ENCODE results near the gene PGP. TPM values are rescaled to one million over a fixed set of nuclear protein-coding genes. Genes with fewer than 3 reads are reported as not detected.
"Not testable (repeated sequence)": the region's sequence is repeated elsewhere in the genome, so short reads cannot be mapped to it uniquely, and the experiment has no call there.

The PGP gene, protein sequence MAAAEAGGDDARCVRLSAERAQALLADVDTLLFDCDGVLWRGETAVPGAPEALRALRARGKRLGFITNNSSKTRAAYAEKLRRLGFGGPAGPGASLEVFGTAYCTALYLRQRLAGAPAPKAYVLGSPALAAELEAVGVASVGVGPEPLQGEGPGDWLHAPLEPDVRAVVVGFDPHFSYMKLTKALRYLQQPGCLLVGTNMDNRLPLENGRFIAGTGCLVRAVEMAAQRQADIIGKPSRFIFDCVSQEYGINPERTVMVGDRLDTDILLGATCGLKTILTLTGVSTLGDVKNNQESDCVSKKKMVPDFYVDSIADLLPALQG
- 18.4 and 20.2 TPM in 2 replicates for total RNA-seq

- DNase-seq: no peak
Observed at GRCh38 chr16:2214719-2214968, at the start of gene PGP. Gene PGP (minus strand): TSS chr16:2214840. CDS start chr16:2214777, 63 bp downstream.

DNA sequence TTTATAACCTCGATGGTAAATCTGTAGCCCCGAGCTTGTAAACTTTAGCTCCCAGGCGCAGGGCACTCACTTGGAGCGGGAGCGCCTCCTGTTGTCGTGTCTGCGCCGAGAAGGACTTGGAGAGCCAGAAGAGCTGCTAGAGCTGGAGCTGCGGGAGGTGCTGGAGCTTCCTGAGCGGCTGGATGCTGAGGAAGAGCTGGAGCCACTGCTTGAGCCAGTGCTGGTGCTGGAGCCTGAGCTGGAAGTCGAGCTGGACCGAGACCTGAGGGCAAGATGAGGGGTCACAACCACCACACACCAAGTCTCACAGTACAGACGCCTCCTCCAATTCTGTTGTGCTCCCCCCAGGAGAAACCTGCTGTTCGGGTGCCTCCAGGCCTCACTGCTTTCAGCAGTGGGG is 48.4 kb upstream of the PGP start:
- DNase-seq: not testable (repeated sequence)

GRCh38 chr16:2260250-2260649 is 45.6 kb upstream of the PGP start:
- no peak for DNase-seq

- DNase-seq: not testable (repeated sequence)
Observed at GRCh38 chr16:2258530-2258929, 43.9 kb upstream of the PGP start.

DNA sequence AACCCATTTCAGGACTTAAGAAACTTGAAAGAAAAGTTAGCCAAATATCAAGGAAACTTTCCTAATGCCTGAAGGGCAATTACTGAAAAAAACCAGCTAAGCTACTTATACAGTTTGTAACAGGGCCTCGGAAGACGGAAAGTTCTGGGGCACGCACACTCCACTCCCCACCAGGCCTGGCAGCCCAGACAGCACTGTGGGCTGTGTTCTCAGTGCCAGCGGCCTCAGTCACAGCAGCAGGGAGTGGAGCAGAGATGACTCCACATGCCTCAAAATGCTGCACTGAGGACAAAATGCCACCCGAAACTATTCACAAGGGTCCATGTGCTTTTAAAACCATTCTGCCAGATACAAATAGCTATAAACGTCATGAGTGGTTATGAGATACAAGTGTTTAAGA is 43.1 kb upstream of the PGP start:
- DNase-seq: no peak

GRCh38 chr16:2256531-2257140 is 42.0 kb upstream of the PGP start:
- DNase-seq: no peak

DNA sequence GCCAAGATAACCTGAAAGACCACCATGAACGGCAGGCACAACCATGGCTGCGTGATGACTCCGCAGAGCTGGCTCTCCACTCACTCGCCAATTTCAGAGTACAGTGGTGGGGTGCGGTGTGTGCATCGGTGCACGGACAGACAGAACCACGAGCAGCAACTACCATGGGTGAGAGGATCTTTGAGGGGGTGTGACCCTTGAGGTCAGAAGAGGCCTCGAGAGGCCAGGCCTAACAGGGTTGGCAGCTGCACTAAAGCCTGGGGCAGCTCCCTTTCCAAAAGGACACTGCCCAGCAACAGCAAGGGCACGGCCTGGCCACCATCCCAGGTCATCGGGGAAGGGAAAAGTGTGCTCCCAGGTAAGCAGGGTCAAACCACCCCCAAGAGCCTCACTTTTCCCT is 38.7 kb upstream of the PGP start:
- no peak for DNase-seq

DNA sequence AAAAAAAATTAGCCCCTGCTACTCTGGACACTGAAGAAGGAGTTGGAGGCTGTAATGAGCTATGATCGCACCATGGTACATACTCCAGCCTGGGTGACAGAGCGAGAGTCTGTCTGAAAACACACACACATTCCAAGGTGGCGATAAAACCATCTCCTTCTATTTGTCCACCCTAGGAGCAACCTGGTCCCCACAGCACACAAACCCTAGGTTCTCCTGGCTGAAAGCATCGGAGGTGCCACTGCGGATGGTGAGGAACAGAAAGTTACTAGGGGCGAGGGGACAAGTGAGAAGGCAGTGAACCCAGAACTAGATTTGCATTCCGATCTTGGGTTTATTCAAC is 38.1 kb upstream of the PGP start:
- no peak for DNase-seq

- DNase-seq: peak; percentile 95
Observed at GRCh38 chr16:2251296-2252111, 36.9 kb upstream of the PGP start, which contains the start of gene ECI1. Gene ECI1 (minus strand): TSS chr16:2251587. CDS start chr16:2251566, 21 bp downstream.

- DNase-seq: no peak
Observed at GRCh38 chr16:2250652-2251295, 36.1 kb upstream of the PGP start.

- DNase-seq: no peak
Observed at GRCh38 chr16:2246301-2246885, 31.8 kb upstream of the PGP start.

- no peak for DNase-seq
Observed at GRCh38 chr16:2244926-2245795, 30.5 kb upstream of the PGP start.

- DNase-seq: no peak
Observed at GRCh38 chr16:2244301-2244700, 29.7 kb upstream of the PGP start.

DNA sequence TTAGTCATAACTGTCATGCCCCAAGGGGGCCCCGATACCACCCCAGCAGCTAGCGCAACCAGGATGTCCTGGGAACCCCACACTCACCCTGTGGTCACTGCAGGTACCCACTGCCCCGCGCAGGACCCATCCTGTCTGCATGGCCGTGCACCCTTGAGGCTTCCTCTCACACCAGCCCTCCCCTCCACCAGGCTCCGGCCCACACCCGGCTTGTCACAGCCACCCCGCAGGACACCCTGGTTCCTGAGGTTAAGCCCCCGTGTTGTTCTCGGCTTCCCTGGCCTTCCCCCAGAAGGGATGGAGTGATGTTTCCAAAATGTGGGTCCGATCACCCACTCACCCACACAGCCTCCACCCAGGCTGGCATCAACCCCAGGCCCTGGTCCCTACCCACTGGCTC is 29.1 kb upstream of the PGP start:
- DNase-seq: no peak

DNA sequence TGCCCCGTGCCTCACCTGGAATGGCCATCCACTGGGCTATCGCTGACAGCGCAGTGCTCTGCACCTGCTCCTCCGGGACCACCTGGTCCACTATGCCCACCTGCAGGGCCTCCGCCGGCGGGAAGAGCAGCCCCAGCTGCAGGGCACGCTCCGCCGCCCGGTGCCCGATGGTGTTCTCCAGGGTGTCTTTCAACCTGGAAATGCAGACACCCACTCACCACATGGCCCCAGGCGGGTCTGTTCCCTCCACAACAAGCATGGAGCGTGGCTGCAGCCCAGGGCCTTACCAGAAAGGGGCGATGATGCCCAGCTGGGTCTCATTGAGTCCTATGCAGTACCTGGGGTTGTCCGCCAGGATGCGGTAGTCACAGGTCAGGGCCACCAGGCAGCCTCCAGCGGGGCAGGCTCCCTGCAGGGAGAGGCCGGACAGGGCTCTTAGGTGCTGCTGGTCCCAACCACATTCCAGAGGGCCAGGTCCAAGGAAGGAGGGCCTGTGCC is 28.4 kb upstream of the PGP start:
- DNase-seq: no peak

GRCh38 chr16:2242598-2242997 is 28.0 kb upstream of the PGP start:
- DNase-seq: no peak

DNA sequence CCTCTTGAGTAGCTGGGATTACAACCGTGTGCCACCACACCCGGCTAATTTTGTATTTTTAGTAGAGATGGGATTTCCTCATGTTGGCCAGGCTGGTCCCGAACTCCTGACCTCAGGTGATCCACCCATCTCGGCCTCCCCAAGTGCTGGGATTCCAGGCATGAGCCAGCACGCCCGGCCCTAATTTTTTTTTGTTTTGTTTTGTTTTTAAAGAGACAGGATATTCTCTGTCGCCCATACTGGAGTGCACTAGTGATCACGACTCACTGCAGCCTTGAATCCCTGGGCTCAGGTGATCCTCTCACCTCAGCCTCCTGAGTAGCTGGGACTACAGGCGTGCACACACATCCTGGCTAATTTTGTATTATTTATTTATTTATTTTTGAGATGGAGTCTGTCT is 25.7 kb upstream of the PGP start:
- DNase-seq: not testable (repeated sequence)

- DNase-seq: no peak
Observed at GRCh38 chr16:2238838-2239675, 24.4 kb upstream of the PGP start.

DNA sequence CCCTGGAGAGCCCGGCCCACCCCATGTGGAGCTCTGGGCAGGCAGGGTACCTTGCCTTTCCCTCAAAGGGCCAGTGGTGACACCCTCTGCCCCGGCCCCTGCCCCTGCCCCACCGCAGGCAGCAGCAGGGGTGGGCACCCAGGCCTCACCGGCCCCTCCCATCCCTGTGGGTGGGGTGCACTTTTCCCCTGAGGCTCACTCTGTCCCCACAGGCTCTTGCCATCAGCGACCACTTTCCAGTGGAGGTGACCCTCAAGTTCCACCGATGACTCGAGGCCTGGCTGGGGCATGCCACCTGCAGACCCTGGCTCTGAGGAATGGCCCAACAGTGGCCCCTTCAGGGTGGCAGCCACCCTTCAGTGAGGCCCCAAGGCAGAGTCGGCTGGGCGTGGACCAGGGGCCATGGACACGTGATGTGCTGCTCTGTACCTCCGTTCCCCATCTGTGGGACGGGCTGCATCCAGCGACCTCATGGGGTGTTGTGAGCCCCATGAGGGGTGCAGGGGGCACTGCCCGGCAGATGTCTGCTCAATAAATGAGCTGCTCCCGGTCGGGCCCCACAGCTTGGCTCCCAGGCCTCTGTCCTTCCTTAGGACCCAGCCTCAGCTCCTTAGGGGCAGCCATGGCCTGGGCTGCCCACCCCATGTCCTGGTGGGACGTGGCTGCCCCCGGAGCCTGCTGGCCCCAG is 23.7 kb upstream of the PGP start:
- DNase-seq: no peak

DNA sequence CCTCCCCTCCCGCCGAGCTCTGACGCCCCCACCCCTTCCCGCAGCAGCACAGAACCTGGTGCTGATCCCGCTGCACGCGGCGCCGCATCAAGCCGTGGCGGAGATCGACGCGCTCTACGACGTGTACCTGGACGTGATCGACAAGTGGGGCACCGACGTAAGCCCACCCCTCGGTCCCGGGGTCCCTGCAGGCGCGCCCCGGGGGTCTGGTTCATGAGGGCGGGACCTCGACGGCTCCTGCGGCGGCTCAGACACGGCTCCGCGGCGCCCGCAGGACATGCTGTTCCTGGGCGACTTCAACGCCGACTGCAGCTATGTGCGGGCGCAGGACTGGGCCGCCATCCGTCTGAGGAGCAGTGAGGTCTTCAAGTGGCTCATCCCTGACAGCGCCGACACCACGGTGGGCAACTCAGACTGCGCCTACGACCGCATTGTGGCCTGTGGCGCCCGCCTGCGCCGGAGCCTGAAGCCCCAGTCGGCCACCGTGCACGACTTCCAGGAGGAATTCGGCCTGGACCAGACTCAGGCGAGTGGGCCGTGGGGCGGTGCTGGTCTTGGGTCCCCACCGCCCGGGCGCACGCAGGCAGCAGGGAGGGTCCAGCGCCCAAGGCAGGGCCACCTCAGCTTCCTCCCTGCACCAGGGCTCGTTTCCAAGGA is 23.0 kb upstream of the PGP start:
- peak; percentile 15 for DNase-seq
